AG08396 (cell line): ENCODE data around the gene NDUFAF8.

Experiments
- DNase-seq: peaks from one replicate; pipeline ENCODE4 v3.0.0; 2012; ENCODE audit warnings: low spot score, mixed read lengths

NDUFAF8 gene

GRCh38 chr17:81240761-81241160 is 1.6 kb downstream of the NDUFAF8 start:
- no peak for DNase-seq

GRCh38 chr17:81241203-81241602 is 2.1 kb downstream of the NDUFAF8 start:
- DNase-seq, result no peak

- peak; percentile 75 for DNase-seq
These were observed 2.7 kb downstream of the NDUFAF8 start for GRCh38 chr17:81241648-81242420.

- DNase-seq, result no peak
These were observed 3.6 kb downstream of the NDUFAF8 start for GRCh38 chr17:81242421-81243332.

GRCh38 chr17:81243333-81243664 is 4.2 kb downstream of the NDUFAF8 start:
- no peak for DNase-seq

GRCh38 chr17:81244358-81245023 is 5.4 kb downstream of the NDUFAF8 start:
- no peak for DNase-seq

- DNase-seq, result peak; percentile 48
These were observed 6.0 kb downstream of the NDUFAF8 start for GRCh38 chr17:81245024-81245664.

GRCh38 chr17:81245665-81246342 is 6.7 kb downstream of the NDUFAF8 start:
- DNase-seq, result no peak

GRCh38 chr17:81246343-81246670 is 7.2 kb downstream of the NDUFAF8 start:
- DNase-seq, result no peak

GRCh38 chr17:81246679-81247338 is 7.7 kb downstream of the NDUFAF8 start:
- no peak for DNase-seq

- no peak for DNase-seq
These were observed 8.3 kb downstream of the NDUFAF8 start for GRCh38 chr17:81247339-81247990.

GRCh38 chr17:81248649-81249048 is 9.5 kb downstream of the NDUFAF8 start:
- no peak for DNase-seq

GRCh38 chr17:81249223-81250040 is 10.3 kb downstream of the NDUFAF8 start:
- DNase-seq, result no peak

- no peak for DNase-seq
These were observed 11.4 kb downstream of the NDUFAF8 start for GRCh38 chr17:81250286-81251093.

- DNase-seq, result no peak
These were observed 12.1 kb downstream of the NDUFAF8 start for GRCh38 chr17:81251094-81251708.

- no peak for DNase-seq
These were observed 12.7 kb downstream of the NDUFAF8 start for GRCh38 chr17:81251709-81252301.

GRCh38 chr17:81252326-81252986 is 13.3 kb downstream of the NDUFAF8 start:
- DNase-seq, result no peak

GRCh38 chr17:81252987-81253329 is 13.8 kb downstream of the NDUFAF8 start:
- no peak for DNase-seq
